HG02610 (cell line): ENCODE results near the gene TPRG1L.
A peak's percentile ranks its signal among the peaks of the same experiment; 100 is the strongest.
"Not testable (repeated sequence)": the region's sequence is repeated elsewhere in the genome, so short reads cannot be mapped to it uniquely, and the experiment has no call there.

ENCODE experiments used
- ATAC-seq: cut with Tn5 transposase; IDR thresholded peaks from one replicate; pipeline ENCODE4 v1.9.1; 2021; ENCODE audit warnings: mild to moderate bottlenecking, moderate library complexity; ENCODE audit not compliant: unreplicated experiment

Gene TPRG1L

GRCh38 chr1:3607703-3608065 lies 17.1 kb upstream of the TPRG1L start:
- ATAC-seq, result no peak

- ATAC-seq, result no peak
These were observed 16.7 kb upstream of the TPRG1L start for GRCh38 chr1:3608154-3608553.

- ATAC-seq, result no peak
These were observed 15.6 kb upstream of the TPRG1L start for GRCh38 chr1:3609016-3609768.

GRCh38 chr1:3609769-3610526 lies 14.9 kb upstream of the TPRG1L start:
- no peak for ATAC-seq

GRCh38 chr1:3610527-3611169 lies 14.2 kb upstream of the TPRG1L start:
- no peak for ATAC-seq

- no peak for ATAC-seq
These were observed 13.4 kb upstream of the TPRG1L start, which contains the start of gene MEGF6 for GRCh38 chr1:3611170-3612019. MEGF6 (minus strand) TSS chr1:3611508; CDS start chr1:3611268, 240 bp downstream.

GRCh38 chr1:3612123-3612522 lies 12.7 kb upstream of the TPRG1L start:
- ATAC-seq, result no peak

GRCh38 chr1:3614755-3615742 lies 9.8 kb upstream of the TPRG1L start:
- no peak for ATAC-seq

GRCh38 chr1:3616861-3617260 lies 8.0 kb upstream of the TPRG1L start:
- no peak for ATAC-seq

- ATAC-seq, result no peak
These were observed 6.9 kb upstream of the TPRG1L start for GRCh38 chr1:3617806-3618345.

- no peak for ATAC-seq
These were observed 6.3 kb upstream of the TPRG1L start for GRCh38 chr1:3618531-3618880.

GRCh38 chr1:3618881-3619671 lies 5.7 kb upstream of the TPRG1L start:
- no peak for ATAC-seq

- no peak for ATAC-seq
These were observed 4.1 kb upstream of the TPRG1L start for GRCh38 chr1:3620708-3621107.

- not testable (repeated sequence) for ATAC-seq
These were observed 3.6 kb upstream of the TPRG1L start for GRCh38 chr1:3621151-3621671.

- ATAC-seq, result not testable (repeated sequence)
These were observed 2.7 kb upstream of the TPRG1L start for GRCh38 chr1:3622102-3622501.

GRCh38 chr1:3623441-3624199 lies 1.2 kb upstream of the TPRG1L start:
- no peak for ATAC-seq

GRCh38 chr1:3625151-3625907 lies 514 bp downstream of the TPRG1L start:
- ATAC-seq, result peak; percentile 16
